ENCODE results near the gene ALX3.

- TF ChIP-seq CTCF (conservative IDR thresholded peaks at IDR 0.05) (no peak), EZH2 (IDR thresholded peaks at IDR 0.05; ENCODE audit: low read depth) (no peak)
These were observed 38.1 kb downstream of the ALX3 start for GRCh38 chr1:110032327-110032726.

All from PC-9 (cell line).